Caki2 (cell line): ENCODE data around the gene EVX2. TPM values are rescaled to one million over a fixed set of nuclear protein-coding genes. Genes with fewer than 3 reads are reported as not detected.

Experiments
- DNase-seq: peaks from one replicate; pipeline ENCODE4 v3.0.0-alpha.2; 2015; ENCODE audit warnings: low read depth
- in situ Hi-C: cut with HindIII; loops from 2 replicates; pipeline ENCODE4 v1.10.0; 2016; ENCODE audit warnings: low sequenced_read_pairs, low pct_unique_long_range_greater_than_20kb, mixed read lengths
- total RNA-seq: library from RNA; depleted of rRNA; stranded (reverse); fragments of >200 nt; shearing (Covaris generic); gene quantifications from 2 replicates; pipeline ENCODE4 v1.2.3, GENCODE V29; 2014; ENCODE audit warnings: low replicate concordance

EVX2 gene
- total RNA-seq, 1 experiment from 2014 or later = not detected

DNA sequence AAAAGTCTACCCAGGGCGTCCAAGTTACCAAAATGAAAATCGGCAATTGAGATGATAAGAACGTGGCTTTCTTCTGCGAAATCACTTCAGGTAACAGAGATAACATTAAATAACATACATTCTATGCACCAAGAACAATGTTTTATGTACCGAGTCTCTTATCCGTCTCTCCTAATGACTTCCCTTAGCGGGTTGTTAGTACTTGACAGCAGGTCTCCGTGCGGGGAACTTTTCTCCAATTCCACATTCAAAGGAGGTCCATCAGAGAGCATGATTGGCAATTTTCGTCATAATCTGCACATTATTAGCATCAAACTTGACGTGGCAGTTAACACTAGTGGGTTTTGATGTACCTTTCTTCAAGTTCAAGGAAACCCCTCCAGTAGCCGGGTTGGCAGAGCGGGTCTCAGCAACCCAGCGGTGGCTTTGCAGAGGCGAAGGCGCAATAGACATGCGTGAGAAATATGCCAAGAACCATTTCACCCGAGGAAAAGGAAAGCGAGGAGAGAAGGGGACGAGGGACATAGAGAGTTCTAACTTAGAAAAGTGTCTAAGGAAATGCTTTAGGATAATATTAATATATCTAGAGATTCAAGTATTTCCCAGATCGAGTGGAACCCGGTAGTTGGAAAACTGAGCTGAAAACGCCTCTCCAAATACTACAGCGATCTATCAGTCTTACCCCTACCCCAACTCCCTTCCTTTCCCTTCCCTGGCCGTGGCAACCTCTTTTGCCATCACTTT is 5.0 kb downstream of the EVX2 start:
- in situ Hi-C loops = no loop called here
- DNase-seq = no peak

DNA sequence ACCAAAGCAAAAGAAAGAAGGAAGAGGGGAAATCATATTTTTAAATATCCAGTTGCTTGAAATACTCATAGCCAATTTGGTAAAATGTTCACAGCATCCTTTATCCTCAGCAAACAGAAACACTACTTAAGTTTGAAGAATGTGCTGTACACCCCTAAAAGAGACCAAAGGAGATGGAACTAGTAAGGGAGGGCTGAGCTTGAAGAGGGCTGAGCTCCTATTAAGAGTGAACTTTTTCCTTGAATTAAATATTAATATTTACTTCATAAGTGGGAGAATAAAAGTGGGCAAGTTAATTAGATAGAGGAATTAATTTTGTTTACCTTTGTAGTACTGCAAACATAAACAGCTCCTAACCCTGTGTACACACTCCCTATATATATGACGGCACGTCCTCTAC is 7.0 kb downstream of the EVX2 start:
- in situ Hi-C loops = no loop called here
- DNase-seq = no peak

DNA sequence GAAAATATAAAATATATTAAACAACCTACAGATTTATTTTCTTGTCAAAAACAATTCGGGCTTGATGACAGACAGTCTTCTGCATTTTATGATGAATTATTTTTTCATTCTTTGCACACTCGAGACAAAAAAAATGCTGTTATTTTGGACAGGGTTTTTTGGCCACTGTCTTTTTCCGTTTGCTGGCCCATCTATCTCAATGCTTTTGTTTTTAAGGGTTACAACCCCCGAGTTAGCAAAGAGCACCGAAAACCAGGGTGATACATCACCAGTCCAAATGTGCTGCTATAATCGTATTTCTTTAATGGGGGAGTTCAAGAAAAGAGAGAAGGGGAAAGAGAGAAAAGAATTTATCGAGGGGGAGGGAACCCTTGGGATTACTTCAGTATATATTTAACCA is 7.7 kb downstream of the EVX2 start:
- no peak for DNase-seq
- in situ Hi-C loops = no loop called here

DNA sequence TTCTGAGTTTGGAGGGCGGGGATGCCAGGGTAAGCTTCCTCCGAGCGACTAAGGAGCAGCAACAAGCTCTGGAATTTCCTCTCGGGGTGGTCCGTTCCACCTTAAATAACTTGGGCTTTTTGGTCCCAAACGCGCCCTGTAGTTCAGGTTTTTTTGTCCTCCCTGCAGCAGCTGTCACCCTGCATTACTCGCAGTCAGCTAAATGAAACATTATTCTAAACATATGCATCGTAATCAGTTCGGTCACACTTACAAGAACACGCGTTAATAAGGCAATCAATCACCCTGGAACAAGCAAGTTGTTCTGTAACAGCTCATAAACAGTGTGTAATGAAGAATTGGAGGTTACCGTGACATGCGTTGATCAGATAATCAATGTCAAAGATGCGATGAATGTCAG is 8.3 kb downstream of the EVX2 start:
- DNase-seq = no peak
- in situ Hi-C loops = no loop called here

DNA sequence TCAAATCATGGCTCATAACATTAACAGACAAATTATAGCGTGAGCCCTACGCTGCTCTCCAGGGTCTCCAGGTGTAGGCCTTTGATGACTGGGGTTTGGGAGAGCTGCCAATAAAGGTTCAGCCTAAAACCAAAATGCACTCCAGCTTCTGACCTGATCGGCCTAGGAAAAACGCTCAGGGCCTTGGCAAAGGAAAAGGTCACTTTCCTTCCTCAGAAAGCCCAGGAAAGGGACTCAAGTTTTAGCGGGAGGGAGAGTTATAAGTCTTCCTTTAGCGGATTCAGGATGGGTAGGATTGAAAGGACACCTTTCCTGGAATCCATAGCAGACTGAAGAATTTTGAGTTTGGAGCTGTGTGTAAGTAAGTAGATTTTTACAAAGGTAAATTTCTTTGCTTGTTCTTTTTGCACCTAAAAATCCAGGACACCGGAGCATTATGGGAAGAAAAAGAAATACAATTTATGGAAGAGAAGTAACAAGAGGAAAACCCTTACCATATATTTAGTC is 8.8 kb downstream of the EVX2 start:
- in situ Hi-C loops = no loop called here
- DNase-seq = no peak

DNA sequence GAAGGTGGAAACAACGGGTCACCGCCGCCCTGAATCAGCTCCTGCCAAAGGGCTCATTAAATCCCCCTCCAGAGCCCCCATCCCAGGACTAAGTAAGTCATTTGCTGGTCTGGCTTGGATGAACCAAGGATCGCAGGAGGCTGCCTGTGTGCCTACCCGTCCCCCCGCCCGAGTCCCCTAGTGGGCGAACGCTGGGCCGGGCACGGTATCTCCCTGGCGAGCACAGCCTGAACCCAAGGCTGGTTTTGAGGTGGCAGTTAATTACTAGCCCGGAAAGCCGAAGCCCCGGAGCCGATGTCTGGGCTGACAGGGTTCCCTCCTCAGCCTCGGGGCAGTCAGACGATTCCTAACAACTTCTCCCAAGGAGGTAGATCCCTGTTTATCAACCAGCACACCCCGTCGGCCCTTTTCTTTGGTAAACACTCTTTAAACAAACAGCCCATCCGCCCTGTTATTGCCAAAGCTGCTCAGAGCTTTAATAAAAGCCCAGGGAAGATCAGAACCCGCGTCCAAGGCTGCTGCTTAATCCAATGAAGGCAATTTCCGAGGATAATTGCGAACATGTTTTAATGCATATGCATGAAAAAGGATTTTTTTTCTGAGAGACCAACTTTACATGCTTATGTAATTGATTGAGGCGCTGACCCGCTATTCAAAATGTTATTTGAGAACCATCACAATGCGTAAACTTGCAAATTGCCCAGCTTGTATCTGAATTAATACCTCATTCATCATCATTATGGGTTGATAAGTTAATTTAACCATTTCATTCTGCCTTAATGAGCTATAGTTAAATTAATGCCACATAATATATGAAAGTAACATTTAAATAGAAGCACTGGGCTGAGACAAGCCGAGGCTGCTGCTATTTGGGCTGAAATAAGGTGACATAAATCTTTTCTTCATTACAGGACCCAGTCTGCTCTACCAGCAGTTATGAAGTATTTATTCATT is 10.5 kb downstream of the EVX2 start:
- no peak for DNase-seq
- in situ Hi-C loops = no loop called here

DNA sequence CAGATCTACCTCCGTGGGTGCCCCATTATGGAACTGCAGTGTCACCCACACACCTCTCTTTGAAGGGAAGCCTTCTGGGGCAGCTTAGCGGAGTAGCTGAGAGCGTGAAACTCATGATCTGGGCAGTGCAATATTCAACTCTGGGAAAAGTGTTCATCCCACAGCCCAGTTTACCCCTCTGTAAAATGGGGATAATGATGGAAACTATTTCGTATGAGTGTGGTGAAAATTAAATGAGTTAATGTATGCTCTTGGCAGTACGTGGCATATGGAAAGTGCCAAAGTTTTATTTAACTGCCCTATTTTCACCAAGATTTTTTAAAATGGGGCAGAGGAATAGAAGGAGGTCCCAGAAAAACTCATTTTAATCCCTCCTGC is 11.5 kb downstream of the EVX2 start:
- in situ Hi-C loops = no loop called here
- DNase-seq = no peak

DNA sequence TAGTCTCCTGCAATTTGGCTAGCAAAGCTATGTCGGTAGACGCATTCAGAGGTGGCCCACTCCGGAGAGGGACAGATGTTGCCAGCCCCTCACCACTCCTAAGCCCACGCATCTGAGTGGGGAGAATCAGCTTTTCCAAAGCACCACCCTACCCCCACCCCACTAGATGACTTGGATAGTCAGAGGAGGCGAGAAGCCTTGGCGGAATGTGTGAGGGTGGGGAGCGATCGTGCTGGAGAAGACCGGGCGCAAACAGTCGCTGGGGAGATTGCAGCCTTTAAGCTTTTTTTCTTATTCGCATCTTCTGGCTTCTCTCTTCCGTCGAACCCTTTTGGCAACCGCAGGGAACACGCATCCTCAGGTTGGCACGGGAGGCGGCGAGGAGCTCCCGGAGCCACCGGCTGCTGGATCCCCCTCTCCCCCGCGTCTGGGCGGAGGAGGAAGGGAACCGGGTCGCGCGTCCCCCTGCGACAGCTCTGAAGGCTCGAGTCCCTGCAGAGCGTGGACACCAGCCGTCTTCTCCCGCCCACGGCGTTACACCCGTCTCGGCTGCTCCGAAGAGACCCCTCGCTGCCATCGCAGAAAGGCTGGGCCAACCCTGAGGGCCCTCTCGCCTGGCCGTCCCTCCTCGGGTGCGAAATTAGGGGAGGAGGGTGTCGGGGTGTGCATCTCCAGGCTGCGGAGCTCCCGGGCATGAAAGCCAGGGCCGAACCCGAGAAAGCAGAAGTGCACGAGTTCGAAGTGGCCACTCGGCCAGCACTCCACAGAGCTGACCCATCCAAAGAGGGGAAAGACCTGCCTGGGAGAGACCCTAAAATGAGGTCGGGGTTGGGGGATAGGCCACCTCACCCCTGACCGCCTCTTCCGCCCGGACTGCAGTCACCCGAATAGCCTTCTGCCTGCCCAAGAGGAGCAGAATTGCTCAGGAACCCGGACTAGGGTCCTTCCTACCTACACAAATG is 12.2 kb downstream of the EVX2 start:
- no peak for DNase-seq
- in situ Hi-C loops = no loop called here

DNA sequence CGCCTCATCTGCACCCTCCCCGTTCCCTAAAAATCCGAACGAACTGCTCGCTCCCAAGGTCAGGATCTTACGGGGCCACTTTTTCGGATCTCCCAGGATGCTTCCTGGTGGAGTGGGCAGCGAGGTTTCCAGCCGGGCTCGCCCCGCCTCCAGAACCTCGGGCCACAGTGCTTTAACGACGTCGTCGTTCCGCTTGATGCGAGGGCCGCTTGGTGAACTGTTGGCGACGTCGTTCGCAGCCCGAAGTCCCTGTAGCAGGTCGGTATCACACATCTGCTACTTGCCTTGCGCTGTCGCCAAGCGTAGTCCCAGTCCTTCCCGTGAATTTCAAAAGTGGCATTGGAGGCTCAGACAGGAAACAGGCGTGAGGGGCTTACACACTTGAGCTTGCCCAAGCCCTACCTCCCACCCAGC is 15.3 kb downstream of the EVX2 start:
- DNase-seq = no peak
- in situ Hi-C loops = no loop called here

DNA sequence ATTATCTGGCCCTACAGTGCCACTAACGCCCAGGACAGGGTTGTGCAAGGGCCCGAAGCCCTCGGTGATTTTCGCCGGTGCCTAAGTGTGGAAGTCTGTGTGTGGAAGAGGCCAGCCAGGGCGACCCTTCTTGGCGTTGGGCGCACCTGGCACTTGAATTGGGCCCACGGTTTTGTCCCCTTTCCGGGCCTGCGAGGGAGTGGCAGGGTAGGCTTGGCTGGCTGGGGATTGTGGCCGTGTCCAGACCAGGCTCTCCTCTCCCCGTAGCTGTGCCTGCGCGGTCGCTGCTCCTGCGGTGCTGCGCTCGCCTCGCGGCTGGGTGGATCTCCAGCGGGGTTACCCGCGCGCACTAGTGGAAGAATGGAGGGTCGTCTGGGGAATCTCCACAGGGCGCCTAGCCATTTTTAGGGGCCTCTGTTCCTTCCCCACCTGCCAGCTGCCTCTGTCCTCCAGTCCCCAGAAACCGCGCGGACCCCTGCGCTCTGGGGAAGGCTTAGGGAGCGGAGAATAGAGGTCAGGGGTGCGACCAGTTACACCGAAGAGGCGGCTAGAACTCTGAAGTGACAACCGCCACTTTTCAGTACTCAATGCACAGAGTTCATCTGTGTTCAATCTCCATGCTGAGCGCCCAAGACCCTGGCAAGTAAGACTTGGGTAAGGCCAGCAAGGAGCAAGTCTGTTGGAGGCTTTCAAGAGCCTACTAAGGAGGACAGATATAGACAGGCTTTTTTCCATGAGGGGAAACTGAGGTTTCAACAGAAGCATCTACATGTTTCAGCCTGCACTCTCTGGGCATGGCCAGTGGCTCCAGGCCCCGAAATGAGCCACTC is 16.0 kb downstream of the EVX2 start:
- DNase-seq = no peak
- in situ Hi-C loops = no loop called here

DNA sequence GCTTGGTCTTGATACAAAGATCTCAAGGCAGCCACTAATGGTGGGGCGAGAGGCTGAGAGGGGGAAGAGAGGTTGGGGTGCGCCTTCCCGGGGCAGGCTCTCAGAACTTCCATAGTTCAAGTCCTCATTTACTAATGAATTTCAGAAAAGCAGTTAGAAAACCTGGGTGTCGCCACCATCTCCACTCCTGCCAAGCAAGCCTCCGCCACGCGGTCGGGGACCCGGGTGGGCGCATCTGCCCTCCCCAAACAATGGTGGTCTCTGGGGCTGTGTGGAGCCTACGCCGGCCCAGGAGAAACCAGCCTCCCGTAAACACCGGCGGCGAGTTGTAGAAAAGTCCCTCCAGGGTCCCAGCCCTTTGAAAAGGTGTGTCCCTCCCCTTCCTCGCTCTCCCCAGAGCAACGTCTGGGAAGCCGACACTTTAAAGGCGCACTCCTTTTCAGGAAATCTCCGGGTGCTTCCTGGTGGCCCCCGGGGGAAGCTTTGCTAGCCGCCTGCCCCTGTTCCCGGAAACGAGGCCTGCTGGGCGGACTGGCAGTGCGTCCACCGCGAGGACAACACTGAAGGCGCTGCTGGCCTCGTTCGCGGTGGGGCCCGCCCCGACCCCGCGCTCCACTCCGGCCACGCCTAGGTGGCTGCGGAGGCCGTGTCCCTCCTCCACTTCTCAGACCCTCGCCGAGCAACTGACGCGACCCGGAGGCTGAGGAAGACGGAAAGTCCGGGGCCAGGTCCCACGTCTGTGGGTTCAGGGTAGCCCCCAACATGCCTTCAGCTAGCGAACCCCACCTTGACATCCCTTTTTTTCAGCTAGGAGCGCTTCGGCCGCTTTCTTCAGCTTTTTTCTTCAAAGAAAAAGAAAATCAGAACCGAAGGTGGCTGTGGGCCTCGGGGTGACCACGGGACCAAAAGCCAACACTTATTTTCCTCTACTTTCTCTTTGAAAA is 16.8 kb downstream of the EVX2 start:
- in situ Hi-C loops = no loop called here
- DNase-seq = no peak

DNA sequence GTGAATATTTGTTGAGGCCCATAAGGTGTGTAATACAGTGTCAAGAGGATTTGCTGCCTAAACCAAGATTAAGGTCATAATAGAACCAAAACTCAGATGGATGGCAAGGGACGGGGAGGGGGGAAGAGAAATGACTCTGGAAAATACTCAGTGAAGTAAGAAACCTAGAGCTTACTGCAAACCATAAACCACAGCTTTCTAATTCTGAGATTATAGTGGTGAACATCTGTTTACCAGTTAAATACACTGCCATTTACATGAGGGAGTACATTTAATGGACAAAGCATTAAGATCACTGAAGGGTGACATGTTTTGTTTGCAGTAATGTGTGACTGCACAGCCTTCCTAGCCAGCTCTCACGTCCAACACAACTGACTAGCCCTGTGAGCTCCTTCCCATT is 19.8 kb downstream of the EVX2 start:
- DNase-seq = peak; percentile 17
- in situ Hi-C loops = no loop called here

DNA sequence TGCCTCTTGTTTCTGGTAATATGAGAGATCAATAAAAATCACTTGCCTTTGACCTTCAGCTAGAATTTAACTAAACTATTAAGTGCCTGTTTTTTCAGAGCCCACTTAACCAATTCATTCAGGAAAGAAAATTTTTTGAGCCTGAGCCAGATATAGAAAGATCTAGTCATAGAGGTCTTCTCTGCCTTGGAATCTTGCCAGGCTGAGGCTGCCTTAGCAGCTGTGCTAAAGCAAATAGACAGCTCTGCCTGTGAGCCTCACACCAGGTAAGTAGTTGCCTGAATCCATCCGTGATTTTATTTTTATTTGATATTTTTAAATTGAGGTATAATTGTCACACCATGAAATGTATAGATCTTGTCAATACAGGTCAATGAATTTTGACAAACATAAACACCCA is 27.4 kb downstream of the EVX2 start:
- in situ Hi-C loops = no loop called here
- DNase-seq = no peak

DNA sequence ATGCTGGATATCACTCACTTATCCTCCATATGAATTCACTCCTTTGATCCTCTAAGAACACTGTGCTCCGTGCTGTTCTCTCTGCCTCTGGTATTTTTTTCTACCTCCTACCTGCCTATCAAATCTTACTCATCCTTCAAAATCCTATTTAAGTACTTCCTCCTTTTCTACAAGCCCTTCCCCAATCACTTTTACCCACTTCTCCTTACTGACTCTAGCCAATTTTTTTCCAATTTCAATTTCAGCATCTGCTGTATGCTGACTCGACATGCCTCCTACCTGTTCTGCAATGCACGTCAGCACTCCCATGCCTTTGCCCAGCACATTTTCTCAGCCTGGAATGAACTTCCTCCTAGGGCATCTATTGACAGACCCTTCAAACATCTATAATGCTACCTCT is 44.4 kb downstream of the EVX2 start:
- no peak for DNase-seq
- in situ Hi-C loops = no loop called here

DNA sequence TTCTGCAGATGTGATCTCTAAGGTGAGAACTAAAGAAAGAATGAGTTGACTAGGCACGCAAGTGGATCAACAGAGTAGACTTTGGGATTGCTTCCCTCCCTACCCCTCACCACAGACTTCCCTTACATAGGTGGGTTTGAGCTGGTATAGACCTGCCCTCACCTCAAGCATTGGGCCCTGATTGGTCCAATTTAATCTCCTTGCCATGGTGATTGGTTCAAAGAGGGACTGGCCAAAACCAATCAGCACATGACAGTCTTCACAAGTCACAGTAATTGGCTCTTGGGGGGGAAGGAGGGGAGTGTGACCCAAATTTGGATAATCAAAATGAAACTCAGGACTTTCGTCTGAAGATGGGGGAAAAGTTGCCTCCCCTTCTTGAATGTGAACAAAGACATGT is 45.1 kb downstream of the EVX2 start:
- in situ Hi-C loops = no loop called here
- DNase-seq = no peak

DNA sequence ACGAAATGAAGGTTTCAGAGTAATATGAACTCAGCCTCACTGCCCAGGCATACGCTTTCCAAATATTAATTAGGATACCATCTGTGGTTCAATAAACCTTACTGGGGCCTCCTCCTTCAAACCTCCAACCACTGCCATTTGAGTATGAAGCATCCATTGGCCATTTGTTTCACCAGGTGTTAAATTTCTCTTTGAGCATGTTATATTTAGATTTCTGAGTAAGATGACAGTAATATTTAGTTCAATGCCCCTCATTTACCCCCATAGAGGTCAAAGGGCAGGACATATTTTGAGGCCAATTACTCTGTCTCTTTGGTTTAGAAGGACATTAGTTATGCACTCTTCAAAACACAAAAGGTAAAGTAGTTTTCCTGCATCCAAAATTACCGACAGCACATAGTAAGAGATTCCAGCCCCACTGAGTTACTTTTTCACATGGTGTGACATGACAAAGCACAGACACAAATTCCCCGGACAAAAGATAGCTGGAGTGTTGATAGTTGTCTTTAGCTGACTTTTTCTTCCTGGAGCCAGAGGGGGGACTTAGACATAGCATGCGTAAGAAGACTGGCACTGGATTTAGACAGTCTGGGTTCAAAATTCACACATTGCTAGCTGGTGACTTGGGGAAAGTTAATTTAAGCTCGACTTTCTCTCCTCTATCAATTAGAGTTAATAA is 48.6 kb downstream of the EVX2 start:
- DNase-seq = no peak
- in situ Hi-C loops = no loop called here
